Kidney epithelial cell (primary cell): Measurements from ENCODE around the gene SLC44A2. TPM values are rescaled to one million over a fixed set of nuclear protein-coding genes. Genes with fewer than 3 reads are reported as not detected.

Experiments used
- DNase-seq: peaks from one replicate; pipeline ENCODE4 v3.0.0-alpha.2; 2010; ENCODE audit warnings: low read depth
- H3K27me3 ChIP-seq: 2 replicates; pipeline ENCODE4 v1.6.0; 2011; ENCODE audit warnings: low read length; ENCODE audit not compliant: control insufficient read depth, insufficient read depth
- H3K36me3 ChIP-seq: 2 replicates; pipeline ENCODE4 v1.5.1; 2011; ENCODE audit warnings: low read length; ENCODE audit not compliant: control insufficient read depth, insufficient read depth
- H3K4me3 ChIP-seq: 2 replicates; pipeline ENCODE4 v1.5.1; 2011; ENCODE audit warnings: low read depth, mild to moderate bottlenecking, control low read depth, low read length
- CTCF ChIP-seq: IDR thresholded peaks from 2 replicates; pipeline ENCODE4 v1.5.1; 2011; ENCODE audit warnings: mild to moderate bottlenecking, moderate library complexity, low read length, control low read depth, inconsistent platforms; ENCODE audit not compliant: insufficient read depth, poor library complexity, severe bottlenecking
- total RNA-seq: library from RNA; depleted of rRNA; stranded (reverse); fragments of >200 nt; gene quantifications from 2 replicates; pipeline ENCODE4 v1.2.3, GENCODE V29; 2015

SLC44A2 gene
- total RNA-seq, 1 donor from 2014 or later, result 88.5 TPM

- no peak for DNase-seq
- H3K27me3 ChIP-seq, result no peaks in the 10 kb centered on the region
Measured at GRCh38 chr19:10648360-10648759, 23.0 kb downstream of the SLC44A2 start.

GRCh38 chr19:10651851-10652250 lies 26.5 kb downstream of the SLC44A2 start:
- TF ChIP-seq CTCF, result no peak
- Histone ChIP-seq H3K36me3 (no peaks in the 10 kb centered on the region), H3K4me3 (no peak overlapping the region), H3K27me3 (no peaks in the 10 kb centered on the region)
- DNase-seq, result no peak

More at GRCh38 chr19:10648360-10648759, 23.0 kb downstream of the SLC44A2 start:
- no peak for TF ChIP-seq CTCF
- Histone ChIP-seq H3K36me3 (no peaks in the 10 kb centered on the region), H3K4me3 (no peak overlapping the region)

- H3K4me3 ChIP-seq, result peak overlapping the region; percentile 85
- no peak for DNase-seq
- no peaks in the 10 kb centered on the region for H3K27me3 ChIP-seq
- H3K36me3 ChIP-seq, result no peaks in the 10 kb centered on the region
- TF ChIP-seq CTCF, result no peak
Measured at GRCh38 chr19:10653482-10653731, 28.1 kb downstream of the SLC44A2 start.

- no peak for TF ChIP-seq CTCF
- Histone ChIP-seq H3K4me3 (peak within 1 kb of the TSS; percentile 85), H3K27me3 (no peaks in the 10 kb centered on the region), H3K36me3 (no peaks in the 10 kb centered on the region)
- peak; percentile 99 for DNase-seq
Measured at GRCh38 chr19:10653732-10654609, 28.6 kb downstream of the SLC44A2 start, which contains the start of gene ILF3. TSS of gene ILF3 (plus strand) at chr19:10654346. CDS start at chr19:10670606, 16,260 bp downstream.

- DNase-seq, result no peak
- H3K36me3 ChIP-seq, result no peaks in the 10 kb centered on the region
- H3K27me3 ChIP-seq, result no peaks in the 10 kb centered on the region
- no peak for TF ChIP-seq CTCF
- peak overlapping the region; percentile 85 for H3K4me3 ChIP-seq
Measured at GRCh38 chr19:10654610-10655456, 29.5 kb downstream of the SLC44A2 start.
